ENCODE data around the gene INCA1. TPM values are rescaled to one million over a fixed set of nuclear protein-coding genes. Genes with fewer than 3 reads are reported as not detected.
A peak's percentile ranks its signal among the peaks of the same experiment; 100 is the strongest.

The INCA1 gene
- total and polyA plus RNA-seq, 2 donors (not counting 3 experiments of a cell fraction or from before 2014, with no cell fraction given): 0.71 to 1.0 TPM

DNA sequence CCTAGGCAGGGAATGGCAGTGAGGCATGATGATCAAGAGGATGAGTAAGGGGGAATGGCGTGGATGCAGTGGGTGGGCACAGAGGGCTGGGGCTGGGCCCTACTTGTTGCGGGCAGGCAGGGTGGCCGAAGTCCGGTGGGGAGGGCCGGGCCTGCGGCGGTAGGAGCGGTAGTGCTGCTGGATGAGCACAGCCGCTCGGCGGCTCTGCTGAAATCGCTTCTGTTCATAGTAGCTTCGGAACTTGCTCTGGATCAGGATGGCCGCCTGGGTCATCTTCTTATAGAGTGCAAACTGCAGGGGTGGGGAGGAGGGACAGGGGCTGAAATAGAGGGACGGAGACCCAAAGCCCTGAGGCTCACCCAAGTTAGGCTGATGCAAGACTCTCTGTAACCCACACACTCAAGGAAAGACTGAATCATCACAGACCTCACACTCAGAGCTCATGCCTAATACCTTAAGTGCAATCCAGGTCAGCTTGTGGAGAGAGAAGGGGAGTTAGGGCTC, 28.2 kb downstream of the INCA1 start:
- dilution Hi-C loops (cut with MboI; ENCODE audit: extremely low pct_ligation_motif_present, low sequenced_read_pairs): no loop called here
- H2AFZ ChIP-seq (ENCODE audit: low read depth, low read length): no peak overlapping the region
- ChIA-PET CTCF (interaction anchor here (4.5 kb wide), 1 partner anchor 18 kb away, joined by 40 read pairs; the partner anchor contains the start of gene CAMTA2), POLR2A (interaction anchor here (1.2 to 2.6 kb wide), 2 partner anchors 29 to 60 kb away, joined by 3 to 15 read pairs; partner anchors contain the start of genes RNF167 and SLC25A11)
- H3K79me2 ChIP-seq (ENCODE audit: control insufficient read depth, insufficient read depth, low read length): peaks cover 9% of the 10 kb centered on the region
- intact Hi-C loops (cut with micrococcal nuclease): no loop called here
- no peaks in the 10 kb centered on the region for H3K9me3 ChIP-seq (replicated peaks; ENCODE audit: control insufficient read depth, insufficient read depth, low read length)
- no peaks in the 10 kb centered on the region for H4K20me1 ChIP-seq (replicated peaks; ENCODE audit: control insufficient read depth, extremely low read depth, insufficient read depth, low read length)
- H3K27me3 ChIP-seq (ENCODE audit: control insufficient read depth in 2 of 2, insufficient read depth in 2 of 2, low read length in 2 of 2): no peaks in the 10 kb centered on the region
- TF ChIP-seq, protein P1, sequence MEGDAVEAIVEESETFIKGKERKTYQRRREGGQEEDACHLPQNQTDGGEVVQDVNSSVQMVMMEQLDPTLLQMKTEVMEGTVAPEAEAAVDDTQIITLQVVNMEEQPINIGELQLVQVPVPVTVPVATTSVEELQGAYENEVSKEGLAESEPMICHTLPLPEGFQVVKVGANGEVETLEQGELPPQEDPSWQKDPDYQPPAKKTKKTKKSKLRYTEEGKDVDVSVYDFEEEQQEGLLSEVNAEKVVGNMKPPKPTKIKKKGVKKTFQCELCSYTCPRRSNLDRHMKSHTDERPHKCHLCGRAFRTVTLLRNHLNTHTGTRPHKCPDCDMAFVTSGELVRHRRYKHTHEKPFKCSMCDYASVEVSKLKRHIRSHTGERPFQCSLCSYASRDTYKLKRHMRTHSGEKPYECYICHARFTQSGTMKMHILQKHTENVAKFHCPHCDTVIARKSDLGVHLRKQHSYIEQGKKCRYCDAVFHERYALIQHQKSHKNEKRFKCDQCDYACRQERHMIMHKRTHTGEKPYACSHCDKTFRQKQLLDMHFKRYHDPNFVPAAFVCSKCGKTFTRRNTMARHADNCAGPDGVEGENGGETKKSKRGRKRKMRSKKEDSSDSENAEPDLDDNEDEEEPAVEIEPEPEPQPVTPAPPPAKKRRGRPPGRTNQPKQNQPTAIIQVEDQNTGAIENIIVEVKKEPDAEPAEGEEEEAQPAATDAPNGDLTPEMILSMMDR (IDR thresholded peaks at IDR 0.05; ENCODE audit: extremely low read depth in 1 of 2, insufficient read depth in 1 of 2, low read depth in 1 of 2, low read length in 2 of 2): no peak
- TF ChIP-seq MYC (IDR thresholded peaks at IDR 0.05; ENCODE audit: low read depth, low read length) (no peak), EZH2 (IDR thresholded peaks at IDR 0.05; ENCODE audit: borderline replicate concordance, low read depth, low read length, severe bottlenecking) (no peak), POLR2A (IDR thresholded peaks at IDR 0.05; ENCODE audit: low read depth, low read length) (no peak), POLR2AphosphoS5 (IDR thresholded peaks at IDR 0.05; ENCODE audit: insufficient read depth, low read depth, low read length) (no peak), JUN (IDR thresholded peaks at IDR 0.05; ENCODE audit: borderline replicate concordance, insufficient read depth, insufficient read length, low read depth) (no peak), GATA2 (IDR thresholded peaks at IDR 0.05; ENCODE audit: insufficient read depth, insufficient read length, low read depth, low read length) (no peak), FOS (IDR thresholded peaks at IDR 0.05; ENCODE audit: borderline replicate concordance, insufficient read depth, low read length) (no peak)
- TF ChIP-seq, protein P2, sequence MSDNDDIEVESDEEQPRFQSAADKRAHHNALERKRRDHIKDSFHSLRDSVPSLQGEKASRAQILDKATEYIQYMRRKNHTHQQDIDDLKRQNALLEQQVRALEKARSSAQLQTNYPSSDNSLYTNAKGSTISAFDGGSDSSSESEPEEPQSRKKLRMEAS (IDR thresholded peaks at IDR 0.05; ENCODE audit: insufficient read depth, insufficient read length): no peak
- H3K9me1 ChIP-seq (replicated peaks; ENCODE audit: control insufficient read depth, extremely low read depth, insufficient read depth, low read length): no peaks in the 10 kb centered on the region
- H3K4me3 ChIP-seq (replicated peaks in 1 of 3; ENCODE audit: insufficient read depth in 1 of 3, low read depth in 1 of 3, low read length in 3 of 3): peak overlapping the region in 2 of 3 experiments; percentile 29 to 87
- DNase-seq (ENCODE audit: low read depth, low spot score) (peak; percentile 38), FAIRE-seq (peak; percentile 59)
- peak overlapping the region; percentile 14 for H3K9ac ChIP-seq (replicated peaks; ENCODE audit: extremely low read depth, insufficient read depth, low read length)
- BruUV-seq (replicated peaks): no TSS peak
- H3K4me1 ChIP-seq (ENCODE audit: control insufficient read depth, extremely low read depth, insufficient read depth, low read length): peaks cover 24% of the 10 kb centered on the region
- peaks cover 11 to 32% of the 10 kb centered on the region in 2 experiments for H3K36me3 ChIP-seq (ENCODE audit: control insufficient read depth in 2 of 2, extremely low read depth in 1 of 2, insufficient read depth in 2 of 2, low read length in 2 of 2)
- H3K4me2 ChIP-seq (ENCODE audit: insufficient read depth, low read length): peak overlapping the region; percentile 29
- peak overlapping the region; percentile 46 for H3K27ac ChIP-seq (ENCODE audit: insufficient read depth, low read depth, low read length)
